ENCODE results near the gene SUMF2. TPM values are rescaled to one million over a fixed set of nuclear protein-coding genes. Genes with fewer than 3 reads are reported as not detected.
"Not testable (repeated sequence)": the region's sequence is repeated elsewhere in the genome, so short reads cannot be mapped to it uniquely, and the experiment has no call there.

Gene SUMF2
- total RNA-seq: 154 and 232 TPM in 2 replicates

GRCh38 chr7:56063882-56064625, at the start of gene SUMF2:
SUMF2 (plus strand) TSS chr7:56064286; CDS start chr7:56064312, 26 bp downstream.
- peak; percentile 91 to 95 for DNase-seq (ENCODE audit: low read depth in 2 of 2)

- DNase-seq (ENCODE audit: low read depth in 2 of 2): not testable (repeated sequence)
These were observed 47.1 kb upstream of the SUMF2 start for GRCh38 chr7:56017015-56017414.

GRCh38 chr7:56019501-56019900, 44.6 kb upstream of the SUMF2 start:
- no peak for DNase-seq (ENCODE audit: low read depth in 2 of 2)

- no peak for DNase-seq (ENCODE audit: low read depth in 2 of 2)
These were observed 40.6 kb upstream of the SUMF2 start for GRCh38 chr7:56023500-56023899.

GRCh38 chr7:56026538-56026937, 37.5 kb upstream of the SUMF2 start:
- DNase-seq (ENCODE audit: low read depth in 2 of 2): no peak

GRCh38 chr7:56028942-56029630, 35.0 kb upstream of the SUMF2 start:
- DNase-seq (ENCODE audit: low read depth in 2 of 2): no peak

GRCh38 chr7:56030340-56030739, 33.7 kb upstream of the SUMF2 start:
- DNase-seq (ENCODE audit: low read depth in 2 of 2): no peak

GRCh38 chr7:56031556-56031955, 32.5 kb upstream of the SUMF2 start:
- not testable (repeated sequence) for DNase-seq (ENCODE audit: low read depth in 2 of 2)

GRCh38 chr7:56032578-56032977, 31.5 kb upstream of the SUMF2 start:
- DNase-seq (ENCODE audit: low read depth in 2 of 2): not testable (repeated sequence)

GRCh38 chr7:56033671-56034432, 30.2 kb upstream of the SUMF2 start:
- DNase-seq (ENCODE audit: low read depth in 2 of 2): peak; percentile 54 to 59

- no peak for DNase-seq (ENCODE audit: low read depth in 2 of 2)
These were observed 23.4 kb upstream of the SUMF2 start for GRCh38 chr7:56040730-56041129.

GRCh38 chr7:56045758-56046157, 18.3 kb upstream of the SUMF2 start:
- not testable (repeated sequence) for DNase-seq (ENCODE audit: low read depth in 2 of 2)

- peak in 1 of 2 donors; percentile 85 for DNase-seq (ENCODE audit: low read depth in 2 of 2)
These were observed 17.2 kb upstream of the SUMF2 start for GRCh38 chr7:56046721-56047445.

GRCh38 chr7:56047446-56048116, 16.5 kb upstream of the SUMF2 start:
- not testable (repeated sequence) for DNase-seq (ENCODE audit: low read depth in 2 of 2)

GRCh38 chr7:56048245-56048644, 15.8 kb upstream of the SUMF2 start:
- DNase-seq (ENCODE audit: low read depth in 2 of 2): no peak

GRCh38 chr7:56048763-56049162, 15.3 kb upstream of the SUMF2 start:
- DNase-seq (ENCODE audit: low read depth in 2 of 2): peak in 1 of 2 donors; percentile 26

- DNase-seq (ENCODE audit: low read depth in 2 of 2): no peak
These were observed 13.1 kb upstream of the SUMF2 start for GRCh38 chr7:56051053-56051338.

GRCh38 chr7:56051339-56052191, 12.5 kb upstream of the SUMF2 start, which contains the start of the genes CCT6A and PSPH:
CCT6A (plus strand) TSS chr7:56051765; CDS start chr7:56051849, 84 bp downstream.
PSPH (minus strand) TSS chr7:56051444; CDS start chr7:56021212, 30,232 bp downstream.
- peak; percentile 99 for DNase-seq (ENCODE audit: low read depth in 2 of 2)

GRCh38 chr7:56053379-56053778, 10.7 kb upstream of the SUMF2 start:
- no peak for DNase-seq (ENCODE audit: low read depth in 2 of 2)

- DNase-seq (ENCODE audit: low read depth in 2 of 2): no peak
These were observed 10.1 kb upstream of the SUMF2 start for GRCh38 chr7:56053993-56054392.

Measured in lung microvascular endothelial cell (primary cell).